H1 (cell line): ENCODE results near the gene PC. TPM values are rescaled to one million over a fixed set of nuclear protein-coding genes. Genes with fewer than 3 reads are reported as not detected.

Experiments used
- CTCF ChIA-PET: fragments of 300-600 bp; sonication (Branson Sonifier 250); formaldehyde crosslinking; loops from one replicate; lab custom pipeline; 2021; ENCODE audit not compliant: partially characterized antibody; lab: Charles Lee
- POLR2A ChIA-PET: fragments of 300-600 bp; sonication (Branson Sonifier 250); formaldehyde crosslinking; loops from one replicate; lab custom pipeline; 2021; ENCODE audit warnings: inconsistent platforms; ENCODE audit not compliant: partially characterized antibody; lab: Charles Lee
- DNase-seq, 2 experiments: peaks; one replicate each; pipeline versions ENCODE4 v3.0.0 to v3.0.0-alpha.2; 2010 to 2022; ENCODE audit warnings: low spot score in 2 of 2, low read depth in 1 of 2, mixed read lengths in 1 of 2
- FAIRE-seq: peaks from 2 replicates; lab custom pipeline; 2011; peaks lifted over from hg19 to GRCh38; lab: Jason Lieb, UNC
- H2AFZ ChIP-seq: 2 replicates; pipeline ENCODE4 v1.8.1; 2012; ENCODE audit warnings: low read length, inconsistent platforms
- H2AK5ac ChIP-seq: 2 replicates; pipeline ENCODE4 v1.6.1; 2013; ENCODE audit warnings: low read depth, low read length
- H2BK120ac ChIP-seq: replicated peaks from 2 replicates; pipeline ENCODE3; 2013; ENCODE audit warnings: low read depth, low read length, inconsistent platforms
- H2BK12ac ChIP-seq: 2 replicates; pipeline ENCODE4 v1.6.1; 2013; ENCODE audit warnings: low read depth, low read length
- H2BK15ac ChIP-seq: 2 replicates; pipeline ENCODE4 v1.6.1; 2013; ENCODE audit warnings: low read length
- H2BK20ac ChIP-seq: 2 replicates; pipeline ENCODE4 v1.6.1; 2013; ENCODE audit warnings: low read length
- H2BK5ac ChIP-seq: 2 replicates; pipeline ENCODE4 v1.6.1; 2013; ENCODE audit warnings: low read depth, low read length
- H3K14ac ChIP-seq: 2 replicates; pipeline ENCODE4 v1.6.1; 2013; ENCODE audit warnings: inconsistent platforms; ENCODE audit not compliant: insufficient read length
- H3K18ac ChIP-seq: 2 replicates; pipeline ENCODE4 v1.6.1; 2013; ENCODE audit warnings: low read length; ENCODE audit errors: extremely low read depth
- H3K23ac ChIP-seq: 2 replicates; pipeline ENCODE4 v1.6.1; 2013; ENCODE audit warnings: inconsistent platforms; ENCODE audit not compliant: insufficient read length
- H3K23me2 ChIP-seq: 2 replicates; pipeline ENCODE4 v1.6.1; 2013; ENCODE audit warnings: low read depth, low read length
- H3K27ac ChIP-seq: 2 replicates; pipeline ENCODE4 v1.6.1; 2011; ENCODE audit warnings: low read depth, low read length, inconsistent platforms
- H3K27me3 ChIP-seq, 4 experiments: replicated peaks in 1 of 4; 1 replicate in 1 of 4; 2 replicates in 3 of 4; pipeline versions ENCODE4 v1.6.1 to v1.8.1; 2011 to 2013; ENCODE audit warnings: low read length in 3 of 4, mild to moderate bottlenecking in 3 of 4, inconsistent platforms in 2 of 4, mixed read lengths in 2 of 4, moderate library complexity in 1 of 4; ENCODE audit not compliant: control insufficient read depth in 3 of 4, insufficient read depth in 3 of 4; ENCODE audit errors: extremely low read depth in 1 of 4
- H3K36me3 ChIP-seq, 4 experiments: 2 replicates each; pipeline versions ENCODE4 v1.6.1 to v1.8.1; 2011 to 2013; ENCODE audit warnings: mild to moderate bottlenecking in 4 of 4, low read length in 3 of 4, moderate library complexity in 2 of 4, control low read depth in 1 of 4, inconsistent platforms in 1 of 4; ENCODE audit not compliant: insufficient read depth in 4 of 4, control insufficient read depth in 2 of 4
- H3K4ac ChIP-seq: replicated peaks from 2 replicates; pipeline ENCODE3; 2013; ENCODE audit warnings: low read length, low read depth, mixed read lengths, inconsistent platforms; ENCODE audit not compliant: insufficient read length
- H3K4me1 ChIP-seq, 4 experiments: replicated peaks in 1 of 4; 1 replicate in 1 of 4; 2 replicates in 3 of 4; pipeline versions ENCODE4 v1.6.1 to v1.8.1; 2011 to 2013; ENCODE audit warnings: low read length in 3 of 4, inconsistent platforms in 2 of 4, mixed read lengths in 1 of 4; ENCODE audit not compliant: insufficient read depth in 4 of 4, control insufficient read depth in 3 of 4
- H3K4me2 ChIP-seq, 2 experiments: 2 replicates each; pipeline versions ENCODE4 v1.6.1 to v1.8.1; 2011 to 2013; ENCODE audit warnings: low read depth in 2 of 2, low read length in 2 of 2, control low read depth in 1 of 2, inconsistent platforms in 1 of 2, mild to moderate bottlenecking in 1 of 2; ENCODE audit not compliant: insufficient read depth in 1 of 2
- H3K4me3 ChIP-seq, 4 experiments: fragments of 200-600, 300-600 bp in 1 of 4; sonication (generic), shearing (Covaris generic), sonication (Bioruptor Twin) in 1 of 4; 2 replicates each; pipeline versions ENCODE4 v1.5.1 to v1.8.1; 2011 to 2016; ENCODE audit warnings: low read length in 4 of 4, low read depth in 3 of 4, control low read depth in 2 of 4, inconsistent platforms in 2 of 4, mild to moderate bottlenecking in 2 of 4, mixed read lengths in 1 of 4, moderate library complexity in 1 of 4; ENCODE audit not compliant: insufficient read depth in 2 of 4; ENCODE audit errors: extremely low read depth in 1 of 4
- H3K56ac ChIP-seq: replicated peaks from 2 replicates; pipeline ENCODE3; 2013; ENCODE audit warnings: low read depth, mild to moderate bottlenecking, mixed read lengths, low read length, inconsistent platforms; ENCODE audit not compliant: insufficient read length
- H3K79me1 ChIP-seq: 2 replicates; pipeline ENCODE4 v1.6.1; 2013; ENCODE audit warnings: low read depth, low read length, control low read depth
- H3K79me2 ChIP-seq, 2 experiments: 2 replicates each; pipeline versions ENCODE4 v1.6.1 to v1.8.1; 2012 to 2013; ENCODE audit warnings: low read length in 2 of 2, mild to moderate bottlenecking in 2 of 2, inconsistent platforms in 1 of 2; ENCODE audit not compliant: insufficient read depth in 2 of 2, control insufficient read depth in 1 of 2
- H3K9ac ChIP-seq, 4 experiments: replicated peaks in 1 of 4; 1 replicate in 1 of 4; 2 replicates in 3 of 4; pipeline versions ENCODE4 v1.6.1 to v1.8.1; 2011 to 2013; ENCODE audit warnings: low read depth in 3 of 4, low read length in 3 of 4, control low read depth in 2 of 4, mild to moderate bottlenecking in 2 of 4, moderate library complexity in 2 of 4, inconsistent platforms in 1 of 4; ENCODE audit errors: extremely low read depth in 1 of 4
- H3K9me3 ChIP-seq, 2 experiments: 2 replicates each; pipeline versions ENCODE4 v1.6.1 to v1.8.1; 2012 to 2013; ENCODE audit warnings: mild to moderate bottlenecking in 2 of 2, moderate library complexity in 2 of 2, control low read depth in 1 of 2, inconsistent platforms in 1 of 2, low read depth in 1 of 2, low read length in 1 of 2, mixed read lengths in 1 of 2; ENCODE audit not compliant: insufficient read depth in 2 of 2
- H4K20me1 ChIP-seq, 2 experiments: replicated peaks in 1 of 2; 2 replicates each; pipeline versions ENCODE3 to v1.8.1; 2011 to 2013; ENCODE audit warnings: inconsistent platforms in 2 of 2, low read length in 2 of 2, mild to moderate bottlenecking in 1 of 2; ENCODE audit not compliant: insufficient read depth in 2 of 2, control insufficient read depth in 1 of 2
- H4K5ac ChIP-seq: 2 replicates; pipeline ENCODE4 v1.6.1; 2013; ENCODE audit warnings: low read length, low read depth, mixed read lengths, inconsistent platforms; ENCODE audit not compliant: insufficient read length
- H4K8ac ChIP-seq: 2 replicates; pipeline ENCODE4 v1.8.0; 2013; ENCODE audit warnings: mild to moderate bottlenecking, moderate library complexity, low read length, inconsistent platforms; ENCODE audit not compliant: insufficient read depth; ENCODE audit errors: extremely low read depth
- H4K91ac ChIP-seq: replicated peaks from 2 replicates; pipeline ENCODE3; 2013; ENCODE audit warnings: low read length, mixed read lengths, inconsistent platforms; ENCODE audit not compliant: insufficient read length
- POLR2A ChIP-seq, 2 experiments: IDR thresholded peaks; 1 replicate in 1 of 2; 2 replicates in 1 of 2; pipeline ENCODE4 v1.6.1; 2011; ENCODE audit warnings: low read depth in 2 of 2, low read length in 2 of 2, mild to moderate bottlenecking in 2 of 2; ENCODE audit errors: control extremely low read depth in 1 of 2
- WGBS, 2 experiments: shearing (Covaris generic) in 1 of 2; methylation state at CpG; one replicate each; pipeline versions ENCODE4 v1.1.6 to v1.1.7; 2013 to 2015; ENCODE audit warnings: low lambda C conversion rate in 2 of 2, mixed read lengths in 2 of 2, inconsistent platforms in 1 of 2, low coverage in 1 of 2, missing lambda C conversion rate in 1 of 2; ENCODE audit not compliant: insufficient replicate concordance in 2 of 2, insufficient coverage in 1 of 2, insufficient read length in 1 of 2; ENCODE audit errors: extremely low coverage in 1 of 2, missing lambda C conversion rate in 1 of 2; 5-methylcytosine and 5-hydroxymethylcytosine counted together
- polyA plus RNA-seq, 7 experiments: library from polyadenylated mRNA; depleted of rRNA in 3 of 7; stranded (reverse) in 5 of 7; unstranded in 2 of 7; fragments of >200 nt in 5 of 7; fragments of 200-250 nt in 2 of 7; gene quantifications; 1 replicate in 5 of 7; 2 replicates in 1 of 7; 4 replicates in 1 of 7; pipeline versions ENCODE4 v1.2.1 to v1.2.3, GENCODE V29; 2011 to 2013; ENCODE audit warnings: missing spikeins in 2 of 7, mixed read lengths in 2 of 7
- total RNA-seq: library from RNA; stranded (reverse); fragmentation: NEBNext Ultra II Directional; extraction: Animal tissue kit (Norgen Biotek cat#: 25700); gene quantifications from 2 replicates; pipeline ENCODE4 v1.2.1, GENCODE V29; 2021

Gene PC
- total and polyA plus RNA-seq, 2 of the 8 experiments (the other 6 are each of a cell fraction or from before 2014, with no cell fraction given): 11.5 to 27.5 TPM

- Histone ChIP-seq H3K9ac (peak within 1 kb of the TSS; percentile 57 to 94 (median 84)), H4K91ac (peak within 1 kb of the TSS; percentile 97), H3K27ac (peak within 1 kb of the TSS; percentile 87), H2BK20ac (no peak within 1 kb of the TSS), H3K4me2 (peak within 1 kb of the TSS; percentile 96 to 98), H3K4me1 (peaks cover 5 to 20% (median 9%) of the 10 kb centered on the region in 4 experiments), H2BK120ac (no peak within 1 kb of the TSS), H3K4me3 (peak within 1 kb of the TSS; percentile 71 to 92 (median 86)), H3K36me3 (peaks cover 0 to 18% (median 1%) of the 10 kb centered on the region in 4 experiments; a peak in 4 of 8 replicates), H2BK15ac (peak within 1 kb of the TSS; percentile 100), H3K56ac (peak within 1 kb of the TSS; percentile 70), H3K18ac (peak within 1 kb of the TSS; percentile 99), H4K5ac (peak within 1 kb of the TSS; percentile 97), H4K20me1 (peaks cover 2 to 4% of the 10 kb centered on the region in 2 experiments), H3K79me2 (no peaks in the 10 kb centered on the region), H3K14ac (no peak within 1 kb of the TSS), H3K9me3 (no peaks in the 10 kb centered on the region), H3K4ac (peak within 1 kb of the TSS; percentile 98), H2BK12ac (peak within 1 kb of the TSS; percentile 80), H2AFZ (0 out of 2 replicates have a peak within 1 kb of the TSS, but pooled peaks have one; percentile 10), H4K8ac (peak within 1 kb of the TSS; percentile 93), H3K27me3 (no peaks in the 10 kb centered on the region), H3K23me2 (peaks cover 8% of the 10 kb centered on the region), H3K79me1 (no peaks in the 10 kb centered on the region), H3K23ac (no peak within 1 kb of the TSS), H2BK5ac (peak within 1 kb of the TSS; percentile 98), H2AK5ac (no peak within 1 kb of the TSS)
- WGBS, 2 experiments: 1% methylated on average over 45 of the region's 103 CpGs; no CpG with 5 or more reads in 1 of the 2 experiments
- ChIA-PET POLR2A (interaction anchor here (0.9 to 5.4 kb wide), 10 partner anchors 9 to 179 kb away, joined by 3 to 53 read pairs (median 6); partner anchors contain the start of genes C11orf86, RBM4B and RCE1), CTCF (interaction anchor here (0.9 to 6.3 kb wide), 6 partner anchors 9 to 165 kb away, joined by 4 to 72 read pairs (median 40); partner anchors contain the start of genes C11orf86 and RCE1)
- DNase-seq (no peak), FAIRE-seq (no peak)
- peak in 1 of 2 experiments; percentile 67; a peak in 2 of 3 replicates for TF ChIP-seq POLR2A (IDR thresholded peaks at IDR 0.05; ENCODE audit: control extremely low read depth in 1 of 2, low read depth in 2 of 2, low read length in 2 of 2)
Observed at GRCh38 chr11:66856496-66857233, 101.5 kb downstream of the PC start, which contains the start of gene LRFN4. Gene LRFN4, plus strand, starts transcription at chr11:66857064. Its CDS starts 681 bp downstream, at chr11:66857745.
